Loucy (cell line): ENCODE results near the gene AMBRA1.

Source experiments
- H2AFZ ChIP-seq: fragments of 200-600 bp; sonication (generic); 2 replicates; pipeline ENCODE4 v1.6.0; 2016; ENCODE audit warnings: antibody characterized with exemption, mild to moderate bottlenecking, low read length, moderate library complexity
- H3F3A ChIP-seq: fragments of 200-600 bp; 2 replicates; pipeline ENCODE4 v1.6.0; 2016; ENCODE audit warnings: antibody characterized with exemption, low read depth, mild to moderate bottlenecking
- H3K27me3 ChIP-seq: fragments of 200-600 bp; sonication (generic); 2 replicates; pipeline ENCODE4 v1.6.1; 2014; ENCODE audit warnings: low read length, mild to moderate bottlenecking; ENCODE audit not compliant: insufficient read depth, poor library complexity, severe bottlenecking
- H3K36me3 ChIP-seq: fragments of 200-600 bp; sonication (generic); 2 replicates; pipeline ENCODE4 v1.6.1; 2016; ENCODE audit warnings: low read length; ENCODE audit not compliant: insufficient read depth
- H3K4me1 ChIP-seq: fragments of 200-600 bp; sonication (generic); 2 replicates; pipeline ENCODE4 v1.5.1; 2014; ENCODE audit warnings: low read length, mild to moderate bottlenecking; ENCODE audit not compliant: insufficient read depth, poor library complexity, severe bottlenecking
- H3K4me2 ChIP-seq: fragments of 200-600 bp; sonication (generic); 2 replicates; pipeline ENCODE4 v1.6.0; 2014; ENCODE audit warnings: antibody characterized with exemption, low read length, low read depth, mild to moderate bottlenecking; ENCODE audit not compliant: poor library complexity, severe bottlenecking
- H3K4me3 ChIP-seq: fragments of 200-600 bp; sonication (generic); 2 replicates; pipeline ENCODE4 v1.5.1; 2014; ENCODE audit warnings: low read length, mild to moderate bottlenecking, mixed read lengths; ENCODE audit not compliant: poor library complexity, severe bottlenecking
- H3K79me2 ChIP-seq: fragments of 200-600 bp; sonication (generic); 2 replicates; pipeline ENCODE4 v1.6.1; 2014; ENCODE audit warnings: low read length; ENCODE audit not compliant: insufficient read depth
- H3K9ac ChIP-seq: fragments of 200-600 bp; sonication (generic); 2 replicates; pipeline ENCODE4 v1.6.0; 2014; ENCODE audit warnings: mild to moderate bottlenecking, low read depth, low read length, moderate library complexity; ENCODE audit not compliant: poor library complexity, severe bottlenecking
- H3K9me2 ChIP-seq: fragments of 200-600 bp; sonication (generic); replicated peaks from 2 replicates; pipeline ENCODE4 v1.6.1; 2016; ENCODE audit warnings: low read depth, low read length, mixed read lengths
- H3K9me3 ChIP-seq: fragments of 200-600 bp; sonication (generic); 2 replicates; pipeline ENCODE4 v1.6.1; 2014; ENCODE audit warnings: mild to moderate bottlenecking, antibody characterized with exemption, low read length, low read depth; ENCODE audit not compliant: insufficient read depth
- H4K20me1 ChIP-seq: fragments of 200-600 bp; sonication (generic); 2 replicates; pipeline ENCODE4 v1.6.0; 2014; ENCODE audit warnings: antibody characterized with exemption, low read length, mild to moderate bottlenecking; ENCODE audit not compliant: insufficient read depth, poor library complexity, severe bottlenecking
- EZH2phosphoT487 ChIP-seq: fragments of 200-600 bp; IDR thresholded peaks from 2 replicates; pipeline ENCODE4 v1.6.1; 2018; ENCODE audit warnings: antibody characterized with exemption, mild to moderate bottlenecking, moderate library complexity, borderline replicate concordance
- TF ChIP-seq, protein P1 (sequence below): fragments of 200-600 bp; sonication (generic); conservative IDR thresholded peaks from 2 replicates; pipeline ENCODE4 v1.5.1; 2014; ENCODE audit warnings: mild to moderate bottlenecking, antibody characterized with exemption, low read length

AMBRA1 gene

DNA sequence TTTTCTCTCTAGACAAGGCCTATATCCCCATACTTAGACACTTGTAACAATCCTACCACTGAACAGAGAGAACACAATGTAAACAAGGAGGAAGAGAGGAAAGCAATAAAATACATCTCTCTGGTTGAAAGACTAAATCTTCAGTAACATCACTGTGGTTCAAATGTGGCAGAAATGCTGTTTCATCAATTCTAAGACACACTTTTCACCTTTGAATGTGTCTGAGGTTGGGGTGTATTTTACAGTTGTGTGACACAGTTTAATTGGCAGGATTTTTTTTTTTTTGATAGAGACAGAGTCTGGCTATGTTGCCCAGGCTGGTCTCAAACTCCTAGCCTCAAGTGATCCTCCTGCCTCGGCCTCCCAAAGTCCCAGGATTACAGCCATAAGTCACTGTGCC lies 79.5 kb downstream of the AMBRA1 start:
- H3K4me1 ChIP-seq: no peaks in the 10 kb centered on the region
- H3K9me2 ChIP-seq: no peaks in the 10 kb centered on the region
- no peaks in the 10 kb centered on the region for H3K27me3 ChIP-seq
- TF ChIP-seq, protein P1, sequence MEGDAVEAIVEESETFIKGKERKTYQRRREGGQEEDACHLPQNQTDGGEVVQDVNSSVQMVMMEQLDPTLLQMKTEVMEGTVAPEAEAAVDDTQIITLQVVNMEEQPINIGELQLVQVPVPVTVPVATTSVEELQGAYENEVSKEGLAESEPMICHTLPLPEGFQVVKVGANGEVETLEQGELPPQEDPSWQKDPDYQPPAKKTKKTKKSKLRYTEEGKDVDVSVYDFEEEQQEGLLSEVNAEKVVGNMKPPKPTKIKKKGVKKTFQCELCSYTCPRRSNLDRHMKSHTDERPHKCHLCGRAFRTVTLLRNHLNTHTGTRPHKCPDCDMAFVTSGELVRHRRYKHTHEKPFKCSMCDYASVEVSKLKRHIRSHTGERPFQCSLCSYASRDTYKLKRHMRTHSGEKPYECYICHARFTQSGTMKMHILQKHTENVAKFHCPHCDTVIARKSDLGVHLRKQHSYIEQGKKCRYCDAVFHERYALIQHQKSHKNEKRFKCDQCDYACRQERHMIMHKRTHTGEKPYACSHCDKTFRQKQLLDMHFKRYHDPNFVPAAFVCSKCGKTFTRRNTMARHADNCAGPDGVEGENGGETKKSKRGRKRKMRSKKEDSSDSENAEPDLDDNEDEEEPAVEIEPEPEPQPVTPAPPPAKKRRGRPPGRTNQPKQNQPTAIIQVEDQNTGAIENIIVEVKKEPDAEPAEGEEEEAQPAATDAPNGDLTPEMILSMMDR: no peak
- no peak for TF ChIP-seq EZH2phosphoT487
- H3K9ac ChIP-seq: no peak overlapping the region
- H2AFZ ChIP-seq: no peak overlapping the region
- H4K20me1 ChIP-seq: peaks cover 9% of the 10 kb centered on the region
- H3F3A ChIP-seq: no peaks in the 10 kb centered on the region
- H3K9me3 ChIP-seq: no peaks in the 10 kb centered on the region
- no peak overlapping the region for H3K4me3 ChIP-seq
- H3K36me3 ChIP-seq: peaks cover 8% of the 10 kb centered on the region; the same call in 1 of the 2 replicates
- no peak overlapping the region for H3K4me2 ChIP-seq
- H3K79me2 ChIP-seq: peaks cover 42% of the 10 kb centered on the region

DNA sequence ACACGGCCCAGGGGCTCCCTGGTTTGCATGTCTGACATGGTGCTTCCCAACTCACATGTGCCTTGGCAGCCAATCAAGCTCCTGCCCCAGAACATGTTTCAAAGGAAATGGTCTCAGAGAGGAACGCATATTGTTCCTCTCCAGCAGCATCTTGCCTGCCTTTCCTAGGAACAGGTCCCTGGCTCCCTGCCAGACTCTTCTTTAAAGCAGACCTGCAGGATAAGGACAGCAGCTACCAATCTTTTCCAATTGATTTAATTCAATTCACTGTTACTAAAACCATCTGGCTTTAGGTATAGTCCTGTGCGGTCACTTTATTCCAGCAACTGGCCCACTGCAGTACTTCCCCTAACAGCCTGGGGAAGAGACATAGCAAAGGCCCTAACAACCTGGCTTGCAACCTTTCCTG lies 79.9 kb downstream of the AMBRA1 start:
- no peak overlapping the region for H3K9ac ChIP-seq
- no peak overlapping the region for H2AFZ ChIP-seq
- H3F3A ChIP-seq: no peaks in the 10 kb centered on the region
- H4K20me1 ChIP-seq: peaks cover 4% of the 10 kb centered on the region
- peaks cover 38% of the 10 kb centered on the region for H3K79me2 ChIP-seq
- H3K4me3 ChIP-seq: no peak overlapping the region
- TF ChIP-seq, protein P1: no peak
- no peak for TF ChIP-seq EZH2phosphoT487
- H3K4me2 ChIP-seq: no peak overlapping the region
- no peaks in the 10 kb centered on the region for H3K9me3 ChIP-seq
- no peaks in the 10 kb centered on the region for H3K9me2 ChIP-seq
- H3K27me3 ChIP-seq: no peaks in the 10 kb centered on the region
- peaks cover 8% of the 10 kb centered on the region; the same call in 1 of the 2 replicates for H3K36me3 ChIP-seq
- no peaks in the 10 kb centered on the region for H3K4me1 ChIP-seq

DNA sequence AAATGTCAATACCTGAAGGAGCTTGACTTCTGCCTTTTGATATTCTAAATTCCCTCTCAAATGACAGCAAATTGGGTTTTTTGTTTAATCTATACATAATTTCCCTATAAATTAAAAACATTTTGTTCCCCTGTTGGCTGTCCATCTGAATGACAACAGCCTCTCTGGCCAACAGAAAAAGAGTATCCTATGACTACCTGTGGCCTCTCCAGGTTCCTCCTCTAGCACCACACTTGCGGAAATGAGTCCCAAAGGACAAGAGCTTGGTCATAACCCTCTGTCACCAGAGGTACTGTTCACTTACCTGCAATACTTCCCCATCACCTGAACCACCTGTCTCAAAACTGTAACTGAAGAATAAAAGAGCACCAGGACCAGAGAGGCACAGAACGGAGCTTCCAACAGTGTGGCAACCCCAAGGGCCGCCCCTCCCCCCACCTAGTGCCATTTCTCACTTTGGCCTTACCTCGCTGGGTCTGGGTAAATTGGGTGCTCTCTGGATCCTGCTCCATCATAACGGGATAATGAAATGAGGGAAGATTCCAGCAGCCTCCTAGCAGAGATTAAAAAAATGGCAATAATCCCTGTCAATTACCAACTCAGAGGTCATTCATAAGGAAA lies 81.5 kb downstream of the AMBRA1 start:
- Histone ChIP-seq H3K79me2 (peaks cover 31% of the 10 kb centered on the region; the same call in 1 of the 2 replicates), H3K27me3 (no peaks in the 10 kb centered on the region)

More for the DNA sequence above, 81.5 kb downstream of the AMBRA1 start:
- H3K9ac ChIP-seq: no peak overlapping the region
- no peaks in the 10 kb centered on the region for H3F3A ChIP-seq
- H4K20me1 ChIP-seq: no peaks in the 10 kb centered on the region
- no peaks in the 10 kb centered on the region for H3K9me2 ChIP-seq
- H3K4me1 ChIP-seq: no peaks in the 10 kb centered on the region
- no peak overlapping the region for H3K4me2 ChIP-seq
- H2AFZ ChIP-seq: no peak overlapping the region
- peaks cover 22% of the 10 kb centered on the region; the same call in 1 of the 2 replicates for H3K36me3 ChIP-seq
- TF ChIP-seq EZH2phosphoT487: no peak
- TF ChIP-seq, protein P1: no peak
- no peak overlapping the region for H3K4me3 ChIP-seq
- H3K9me3 ChIP-seq: no peaks in the 10 kb centered on the region
